ENCODE measurements around the gene COLGALT1. TPM values are rescaled to one million over a fixed set of nuclear protein-coding genes. Genes with fewer than 3 reads are reported as not detected.

COLGALT1 gene
- total RNA-seq, 1 experiment from 2014 or later, result 86.0 TPM

GRCh38 chr19:17572638-17573037 lies 17.2 kb downstream of the COLGALT1 start:
- RAD21 ChIA-PET (ENCODE audit: low non-redundant PET in 1 of 2, low total read pairs in 2 of 2, uncharacterized antibody in 2 of 2, unreplicated experiment in 2 of 2), result interaction anchor here in 1 of 2 experiments (0.6 kb wide), 1 partner anchor 227 kb away, joined by 4 read pairs; no protein-coding TSS in a partner anchor
- POLR2A ChIA-PET, result no interaction called here
- H4K20me1 ChIP-seq (ENCODE audit: insufficient read depth), result 0 out of 2 replicates have a peak, but pooled peaks cover 5% of the 10 kb centered on the region
- BruUV-seq (replicated peaks), result no TSS peak
- DNase-seq (ENCODE audit: low read depth, low spot score) (no peak), ATAC-seq (no peak)
- H2AFZ ChIP-seq (ENCODE audit: low read depth, low read length, poor library complexity, severe bottlenecking), result no peak overlapping the region
- no peak overlapping the region; the same call in 1 of the 2 replicates for H3K27ac ChIP-seq (ENCODE audit: low read depth, low read length)
- H3K9me3 ChIP-seq (ENCODE audit: control insufficient read depth in 1 of 2, insufficient read depth in 1 of 2, low read depth in 1 of 2, low read length in 2 of 2), result no peaks in the 10 kb centered on the region
- no peak overlapping the region for H3K4me3 ChIP-seq (replicated peaks in 1 of 2; ENCODE audit: low read depth in 1 of 2, low read length in 2 of 2)
- H3K36me3 ChIP-seq (ENCODE audit: control insufficient read depth in 1 of 2, insufficient read depth in 2 of 2, low read length in 2 of 2), result peaks cover 18 to 38% of the 10 kb centered on the region in 2 experiments; a peak in 3 of 4 replicates
- H3K9me2 ChIP-seq (ENCODE audit: insufficient read depth), result no peaks in the 10 kb centered on the region
- intact Hi-C loops (cut with micrococcal nuclease), result loop anchor here (5.0 kb wide), 1 partner anchor 130 kb away; no protein-coding TSS in a partner anchor
- no peak for TF ChIP-seq ZBTB33 (IDR thresholded peaks at IDR 0.05; ENCODE audit: extremely low read depth, insufficient replicate concordance, low read length)
- no peak for TF ChIP-seq REST (IDR thresholded peaks at IDR 0.05; ENCODE audit: low read depth)
- no peak for TF ChIP-seq MAX (IDR thresholded peaks at IDR 0.05)
- no peak for TF ChIP-seq ATF3 (IDR thresholded peaks at IDR 0.05)
- TF ChIP-seq POLR2AphosphoS5 (IDR thresholded peaks at IDR 0.05; ENCODE audit: low read depth, low read length), result no peak
- no peak for TF ChIP-seq CEBPB (IDR thresholded peaks at IDR 0.05; ENCODE audit: low read depth)
- no peak for TF ChIP-seq SP1 (IDR thresholded peaks at IDR 0.05; ENCODE audit: low read depth)
- no peak for TF ChIP-seq SRF (IDR thresholded peaks at IDR 0.05; ENCODE audit: low read depth)
- TF ChIP-seq RAD21 (IDR thresholded peaks at IDR 0.05; ENCODE audit: low read depth), result no peak
- no peak for TF ChIP-seq SIN3A (IDR thresholded peaks at IDR 0.05; ENCODE audit: low read depth)
- no peak for TF ChIP-seq ZNF274 (IDR thresholded peaks at IDR 0.05; ENCODE audit: low read depth, low read length)
- no peak for TF ChIP-seq JUND (IDR thresholded peaks at IDR 0.05)
- no peak for TF ChIP-seq ELF1 (IDR thresholded peaks at IDR 0.05; ENCODE audit: borderline replicate concordance, low read depth)
- no peak for TF ChIP-seq TCF7L2 (IDR thresholded peaks at IDR 0.05; ENCODE audit: borderline replicate concordance, extremely low read depth, insufficient read depth, insufficient read length)
- TF ChIP-seq POLR2A (IDR thresholded peaks at IDR 0.05; ENCODE audit: borderline replicate concordance, extremely low read depth, insufficient read depth, insufficient read length), result no peak
- H3K4me2 ChIP-seq (ENCODE audit: low read length), result no peak overlapping the region
- H3K27me3 ChIP-seq (ENCODE audit: insufficient read depth, low read length), result no peaks in the 10 kb centered on the region
- no peak overlapping the region for H3K9ac ChIP-seq (ENCODE audit: low read length)
- peaks cover 3 to 24% of the 10 kb centered on the region in 2 experiments; a peak in 3 of 4 replicates for H3K4me1 ChIP-seq (ENCODE audit: control insufficient read depth in 1 of 2, insufficient read depth in 2 of 2, low read length in 2 of 2)
- H3K79me2 ChIP-seq (ENCODE audit: insufficient read depth, low read length), result peaks cover 2% of the 10 kb centered on the region; the same call in 1 of the 2 replicates
- CTCF ChIA-PET, result no interaction called here

Data from HCT116 (cell line).